ENCODE measurements around the gene ZBTB16. TPM values are rescaled to one million over a fixed set of nuclear protein-coding genes. Genes with fewer than 3 reads are reported as not detected.

The ZBTB16 gene
- total RNA-seq, 1 donor from 2014 or later: 5.8 TPM

DNA sequence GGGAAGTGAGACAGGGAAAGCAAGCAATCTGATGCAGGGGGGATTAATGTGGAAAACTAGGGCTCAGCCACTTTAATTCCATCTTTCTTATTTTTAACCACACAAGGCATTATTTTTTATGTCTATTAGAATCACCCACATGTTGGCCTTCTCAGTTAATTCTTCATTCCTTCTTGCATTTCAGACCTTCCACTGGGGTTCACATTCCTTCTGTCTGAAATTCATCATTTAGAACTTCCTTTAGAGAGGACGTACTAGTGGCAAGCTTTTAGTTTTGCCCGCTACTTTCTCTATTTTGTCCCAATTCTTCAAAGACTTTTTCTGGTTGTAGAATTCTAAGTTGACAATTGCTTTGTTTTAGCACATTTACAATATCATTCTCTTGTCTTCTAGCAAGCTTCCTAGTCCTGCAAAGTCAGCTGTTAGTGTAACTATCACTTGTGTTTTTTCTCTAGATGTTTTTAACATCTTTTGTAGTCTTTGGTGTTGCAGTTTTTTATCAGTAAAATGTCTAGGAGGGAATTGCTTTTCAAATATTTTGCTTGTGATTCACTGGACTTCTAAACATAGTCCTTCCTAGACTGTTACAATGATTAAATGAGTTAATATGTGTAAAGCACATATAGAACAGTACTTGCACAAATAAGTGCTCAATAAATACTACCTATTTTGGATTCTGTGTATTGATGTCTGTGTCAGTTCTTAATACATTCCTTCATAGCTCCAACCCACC lies 231.2 kb downstream of the ZBTB16 start:
- intact Hi-C loops (cut with micrococcal nuclease): no loop called here

DNA sequence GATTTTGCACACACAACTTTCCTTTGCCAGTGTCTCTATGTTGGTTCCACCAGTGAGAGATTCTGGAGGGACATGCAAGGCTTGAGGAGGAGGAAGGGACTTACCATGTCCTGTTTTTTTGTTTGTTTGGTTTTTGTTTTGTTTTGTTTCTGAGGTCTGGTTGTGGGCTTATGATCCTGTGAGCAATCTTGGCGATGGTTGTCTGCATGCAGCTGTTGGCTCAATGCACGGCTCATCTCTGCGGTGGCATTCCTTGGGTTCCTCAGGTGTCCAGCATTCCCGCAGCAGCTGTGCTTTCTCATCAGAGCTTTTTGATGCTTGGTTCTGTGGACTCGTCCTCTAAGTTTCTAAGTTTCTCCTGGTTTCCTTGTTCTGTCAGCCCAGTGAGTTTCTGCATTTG lies 231.9 kb downstream of the ZBTB16 start:
- intact Hi-C loops (cut with micrococcal nuclease): no loop called here

DNA sequence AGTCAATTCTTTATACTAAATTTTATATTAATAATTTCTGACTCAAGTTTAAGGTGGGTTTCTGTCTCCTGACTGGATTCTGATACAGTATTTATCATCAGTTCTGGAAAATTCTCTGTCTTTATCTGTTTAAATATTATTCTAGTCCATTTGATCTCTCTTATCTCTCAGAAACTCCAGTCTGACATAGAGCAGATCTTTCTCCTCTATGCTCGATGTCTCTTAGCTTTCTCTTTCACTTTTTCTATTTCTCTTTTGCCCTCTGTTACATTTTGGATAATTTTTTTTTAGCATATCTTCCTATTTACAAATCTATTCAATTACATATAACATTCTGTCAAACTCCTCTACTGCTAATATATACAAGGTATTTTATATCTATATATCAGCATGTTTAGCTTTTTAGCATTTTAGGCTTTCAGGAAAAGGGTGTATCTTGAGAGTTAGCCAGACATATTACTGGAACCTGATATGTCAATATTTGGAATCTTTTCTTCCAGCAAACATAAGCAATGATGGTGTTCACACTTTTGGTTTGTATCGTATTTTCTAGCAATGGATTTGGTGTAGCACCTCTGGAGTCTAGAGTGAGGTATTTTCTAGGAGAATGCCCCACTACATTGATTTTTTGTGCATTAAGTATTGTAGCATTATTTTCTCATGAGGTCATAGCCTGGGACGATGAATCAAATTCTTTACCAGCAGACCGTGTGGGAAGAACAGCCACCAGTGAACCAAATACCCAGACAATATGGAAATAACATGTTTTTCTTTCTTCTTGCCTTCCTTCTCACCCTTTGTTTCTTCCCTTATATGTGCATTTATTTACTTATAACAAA lies 232.6 kb downstream of the ZBTB16 start:
- intact Hi-C loops (cut with micrococcal nuclease): loop anchor here (1.0 kb wide), 1 partner anchor 147 kb away; the partner anchor contains the start of gene REXO2

DNA sequence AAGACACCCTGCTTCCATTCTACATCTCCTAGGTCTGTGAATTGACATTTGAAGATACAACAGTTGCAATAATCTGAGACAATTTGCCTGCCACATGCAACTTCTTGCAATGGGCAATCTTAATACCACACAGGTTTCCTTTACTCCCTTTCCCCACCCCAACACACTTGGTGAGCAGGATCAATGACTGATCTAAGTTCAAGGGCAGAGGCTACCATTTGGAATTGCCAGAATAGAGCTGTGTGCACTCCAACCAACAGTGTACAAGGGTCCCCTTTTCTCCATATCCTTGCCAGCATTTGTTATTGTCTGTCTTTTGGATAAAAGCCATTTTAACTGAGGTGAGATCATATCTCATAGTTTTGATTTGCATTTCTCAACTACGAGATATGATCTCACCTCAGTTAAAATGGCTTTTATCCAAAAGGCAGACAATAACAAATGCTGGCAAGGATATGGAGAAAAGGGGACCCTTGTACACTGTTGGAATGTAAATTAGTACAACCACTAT lies 233.7 kb downstream of the ZBTB16 start:
- intact Hi-C loops (cut with micrococcal nuclease): no loop called here

DNA sequence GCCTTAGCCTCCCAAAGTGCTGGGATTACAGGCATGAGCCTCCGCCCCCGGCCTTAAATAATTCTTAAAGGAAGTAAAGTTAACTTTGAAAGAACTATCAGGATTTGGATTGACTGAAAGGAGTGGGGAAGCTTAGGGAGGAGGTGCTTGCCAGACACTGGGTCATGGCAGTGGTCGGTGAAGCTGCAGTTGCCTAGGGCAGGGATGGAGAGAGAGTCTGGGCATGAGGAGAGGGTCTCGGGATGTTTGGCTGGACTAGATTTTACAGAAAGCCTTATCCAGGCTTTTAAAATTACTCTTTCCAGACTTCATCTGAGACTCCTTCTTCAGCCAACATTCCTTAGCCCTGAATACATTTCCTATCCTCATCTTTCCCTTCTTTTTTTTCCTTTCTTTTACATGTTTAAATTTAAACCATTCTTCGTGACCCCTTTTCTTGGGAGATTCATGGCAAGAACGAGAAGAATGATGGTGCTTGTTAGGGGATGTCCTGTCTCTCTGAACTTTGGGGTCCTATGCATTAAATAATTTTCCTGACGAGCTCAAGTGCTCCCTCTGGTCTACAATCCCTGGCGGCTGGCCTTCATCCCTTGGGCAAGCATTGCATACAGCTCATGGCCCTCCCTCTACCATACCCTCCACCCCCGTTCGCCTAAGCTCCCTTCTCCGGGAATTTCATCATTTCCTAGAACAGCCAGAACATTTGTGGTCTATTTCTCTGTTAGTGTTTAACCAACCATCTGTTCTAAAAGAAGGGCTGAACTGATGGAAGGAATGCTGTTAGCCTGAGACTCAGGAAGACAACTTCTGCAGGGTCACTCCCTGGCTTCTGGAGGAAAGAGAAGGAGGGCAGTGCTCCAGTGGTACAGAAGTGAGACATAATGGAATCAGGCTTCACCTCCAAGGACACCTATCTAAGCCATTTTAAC lies 236.4 kb downstream of the ZBTB16 start, which contains the start of gene NNMT:
Gene NNMT, plus strand, starts transcription at position 724 of the 929 bp plus-strand sequence. Its CDS starts 158 bp downstream, at position 882.
- intact Hi-C loops (cut with micrococcal nuclease): no loop called here

DNA sequence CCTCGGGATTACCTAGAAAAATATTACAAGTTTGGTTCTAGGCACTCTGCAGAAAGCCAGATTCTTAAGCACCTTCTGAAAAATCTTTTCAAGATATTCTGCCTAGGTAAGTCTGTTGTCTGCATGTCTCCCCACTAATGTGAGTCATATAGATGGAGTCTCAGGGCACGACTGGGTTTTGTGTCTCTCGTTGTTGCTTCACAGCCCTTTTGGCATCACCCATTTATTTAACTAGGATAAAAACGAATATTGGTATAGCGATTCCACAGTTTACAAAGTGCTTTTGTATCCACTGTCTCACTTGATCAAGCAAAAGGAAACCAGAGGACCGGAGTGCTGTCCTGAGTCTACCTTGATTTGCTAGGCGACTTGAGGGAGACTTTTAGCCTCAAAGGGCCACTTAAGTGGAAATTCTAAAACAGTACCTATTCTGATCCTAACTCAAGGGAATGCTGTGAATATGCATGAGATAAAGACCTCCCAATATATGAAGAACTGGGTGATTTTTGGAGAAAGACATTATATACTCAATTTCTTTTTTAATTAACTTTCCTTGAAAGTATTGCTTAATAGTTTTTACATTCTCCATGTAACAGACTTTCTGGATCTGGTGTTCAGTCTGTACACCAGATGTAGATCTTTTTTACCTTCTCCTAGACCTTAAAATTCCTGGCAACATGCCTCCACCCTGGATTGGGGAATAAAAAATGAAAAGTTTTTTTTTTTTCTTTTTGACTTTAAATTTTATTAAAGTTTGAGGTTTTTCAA lies 237.3 kb downstream of the ZBTB16 start:
- intact Hi-C loops (cut with micrococcal nuclease): no loop called here

DNA sequence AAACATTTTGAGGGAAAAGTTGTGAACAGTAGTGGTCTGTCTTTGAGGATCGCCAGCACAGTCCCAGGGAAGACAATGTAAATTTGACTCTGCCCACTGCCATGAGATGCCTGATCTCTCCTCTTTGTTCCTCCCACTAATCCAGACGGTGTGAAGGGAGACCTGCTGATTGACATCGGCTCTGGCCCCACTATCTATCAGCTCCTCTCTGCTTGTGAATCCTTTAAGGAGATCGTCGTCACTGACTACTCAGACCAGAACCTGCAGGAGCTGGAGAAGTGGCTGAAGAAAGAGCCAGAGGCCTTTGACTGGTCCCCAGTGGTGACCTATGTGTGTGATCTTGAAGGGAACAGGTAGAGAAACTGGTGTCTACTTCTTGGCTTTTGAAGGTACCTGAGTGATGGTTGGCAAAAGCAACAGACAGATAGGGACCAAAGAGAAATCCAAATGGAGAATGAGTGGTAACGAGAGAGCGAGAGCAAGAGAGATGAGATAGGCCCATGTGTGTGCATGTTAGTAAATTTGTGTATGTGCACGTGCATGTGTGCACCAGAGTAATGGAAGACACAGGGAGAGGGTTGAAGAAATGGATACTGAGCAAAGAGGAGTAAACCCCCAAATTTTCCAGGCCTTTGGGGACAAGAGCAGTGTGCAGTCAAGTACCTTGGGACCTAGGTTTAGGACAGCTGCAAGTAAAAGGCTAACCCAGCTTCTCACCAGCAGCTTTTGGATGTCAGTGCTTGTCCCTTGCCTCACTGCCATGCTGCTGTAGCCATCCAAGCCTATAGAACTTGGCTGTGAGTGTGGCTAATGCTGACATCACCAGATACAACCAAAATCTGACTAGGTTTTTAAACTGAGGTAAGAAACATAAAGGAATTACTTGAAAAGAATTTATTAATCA lies 238.5 kb downstream of the ZBTB16 start:
- intact Hi-C loops (cut with micrococcal nuclease): no loop called here

DNA sequence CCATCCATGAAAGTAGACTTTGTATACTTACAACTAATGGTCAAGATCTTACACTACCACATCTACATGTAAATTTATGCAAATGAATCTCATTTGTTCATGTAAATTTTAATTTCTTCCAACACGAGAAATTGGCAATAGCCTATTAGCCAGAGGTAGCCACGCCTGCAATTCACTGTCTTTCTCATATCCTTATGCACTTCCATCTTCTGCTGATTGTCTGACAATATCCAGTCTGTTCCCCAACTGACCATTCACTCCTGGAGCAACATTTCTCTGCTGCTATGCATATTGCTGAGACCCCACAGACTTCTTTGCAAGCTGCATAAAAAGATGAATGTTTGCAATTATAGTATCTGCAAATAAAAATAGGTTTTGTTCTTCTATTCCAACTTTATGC lies 239.2 kb downstream of the ZBTB16 start:
- intact Hi-C loops (cut with micrococcal nuclease): no loop called here

Other genes starting within 250 kb of the ZBTB16 start
- 47.8 and 59.5 TPM in 2 replicates for gene USP28, start 184.1 kb upstream of the ZBTB16 start, total RNA-seq
- gene HTR3B, start 154.9 kb upstream of the ZBTB16 start, total RNA-seq: not detected in 2 replicates
- gene HTR3A, start 84.6 kb upstream of the ZBTB16 start, total RNA-seq: not detected in 2 replicates
- not detected in 2 replicates for gene NNMT, start 236.7 kb downstream of the ZBTB16 start, total RNA-seq